Measurements from ENCODE around the gene IQCE. TPM values are rescaled to one million over a fixed set of nuclear protein-coding genes. Genes with fewer than 3 reads are reported as not detected.
A peak's percentile ranks its signal among the peaks of the same experiment; 100 is the strongest.

Gene IQCE
- total and polyA plus RNA-seq, 2 experiments from 2014 or later = 18.0 to 41.4 TPM

- Histone ChIP-seq H3K4me1 (ENCODE audit: low read depth) (no peaks in the 10 kb centered on the region), H3K9me3 (ENCODE audit: low read depth) (no peaks in the 10 kb centered on the region), H3K27me3 (peaks cover 39% of the 10 kb centered on the region), H3K27ac (no peak within 1 kb of the TSS), H3K36me3 (no peaks in the 10 kb centered on the region), H3K4me3 (peak within 1 kb of the TSS; percentile 22)
- DNase-seq (ENCODE audit: low read depth in 1 of 2, low spot score in 1 of 2) = peak; percentile 90 to 96
- TF ChIP-seq, protein P1, sequence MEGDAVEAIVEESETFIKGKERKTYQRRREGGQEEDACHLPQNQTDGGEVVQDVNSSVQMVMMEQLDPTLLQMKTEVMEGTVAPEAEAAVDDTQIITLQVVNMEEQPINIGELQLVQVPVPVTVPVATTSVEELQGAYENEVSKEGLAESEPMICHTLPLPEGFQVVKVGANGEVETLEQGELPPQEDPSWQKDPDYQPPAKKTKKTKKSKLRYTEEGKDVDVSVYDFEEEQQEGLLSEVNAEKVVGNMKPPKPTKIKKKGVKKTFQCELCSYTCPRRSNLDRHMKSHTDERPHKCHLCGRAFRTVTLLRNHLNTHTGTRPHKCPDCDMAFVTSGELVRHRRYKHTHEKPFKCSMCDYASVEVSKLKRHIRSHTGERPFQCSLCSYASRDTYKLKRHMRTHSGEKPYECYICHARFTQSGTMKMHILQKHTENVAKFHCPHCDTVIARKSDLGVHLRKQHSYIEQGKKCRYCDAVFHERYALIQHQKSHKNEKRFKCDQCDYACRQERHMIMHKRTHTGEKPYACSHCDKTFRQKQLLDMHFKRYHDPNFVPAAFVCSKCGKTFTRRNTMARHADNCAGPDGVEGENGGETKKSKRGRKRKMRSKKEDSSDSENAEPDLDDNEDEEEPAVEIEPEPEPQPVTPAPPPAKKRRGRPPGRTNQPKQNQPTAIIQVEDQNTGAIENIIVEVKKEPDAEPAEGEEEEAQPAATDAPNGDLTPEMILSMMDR (IDR thresholded peaks at IDR 0.05; ENCODE audit: low read depth, low read length) = no peak
Measured at GRCh38 chr7:2519119-2519930, 39.5 kb upstream of the IQCE start, which contains the start of gene LFNG. TSS of gene LFNG (plus strand) at chr7:2519774. CDS start at chr7:2519862, 88 bp downstream.

- Histone ChIP-seq H3K27me3 (peaks cover 39% of the 10 kb centered on the region), H3K27ac (no peak overlapping the region), H3K4me3 (peak overlapping the region; percentile 18), H3K4me1 (ENCODE audit: low read depth) (no peaks in the 10 kb centered on the region), H3K36me3 (no peaks in the 10 kb centered on the region), H3K9me3 (ENCODE audit: low read depth) (no peaks in the 10 kb centered on the region)
- TF ChIP-seq, protein P1 (IDR thresholded peaks at IDR 0.05; ENCODE audit: low read depth, low read length) = no peak
- DNase-seq (ENCODE audit: low read depth in 1 of 2, low spot score in 1 of 2) = peak in 1 of 2 donors; percentile 23
Measured at GRCh38 chr7:2520131-2520760, 38.5 kb upstream of the IQCE start.

GRCh38 chr7:2520761-2521290 lies 38.0 kb upstream of the IQCE start:
- no peaks in the 10 kb centered on the region for H3K4me1 ChIP-seq (ENCODE audit: low read depth)
- TF ChIP-seq, protein P1 (IDR thresholded peaks at IDR 0.05; ENCODE audit: low read depth, low read length) = no peak
- H3K27me3 ChIP-seq = peaks cover 39% of the 10 kb centered on the region
- no peak overlapping the region for H3K4me3 ChIP-seq
- H3K9me3 ChIP-seq (ENCODE audit: low read depth) = no peaks in the 10 kb centered on the region
- DNase-seq (ENCODE audit: low read depth in 1 of 2, low spot score in 1 of 2) = no peak
- no peaks in the 10 kb centered on the region for H3K36me3 ChIP-seq
- H3K27ac ChIP-seq = no peak overlapping the region

GRCh38 chr7:2521341-2521745 lies 37.4 kb upstream of the IQCE start:
- TF ChIP-seq, protein P1 (IDR thresholded peaks at IDR 0.05; ENCODE audit: low read depth, low read length) = no peak
- Histone ChIP-seq H3K4me3 (no peak overlapping the region), H3K27ac (no peak overlapping the region), H3K9me3 (ENCODE audit: low read depth) (no peaks in the 10 kb centered on the region), H3K36me3 (no peaks in the 10 kb centered on the region), H3K27me3 (peaks cover 39% of the 10 kb centered on the region), H3K4me1 (ENCODE audit: low read depth) (no peaks in the 10 kb centered on the region)
- no peak for DNase-seq (ENCODE audit: low read depth in 1 of 2, low spot score in 1 of 2)

- H3K4me3 ChIP-seq = no peak overlapping the region
- no peaks in the 10 kb centered on the region for H3K9me3 ChIP-seq (ENCODE audit: low read depth)
- no peaks in the 10 kb centered on the region for H3K36me3 ChIP-seq
- H3K27ac ChIP-seq = no peak overlapping the region
- no peaks in the 10 kb centered on the region for H3K4me1 ChIP-seq (ENCODE audit: low read depth)
- H3K27me3 ChIP-seq = peaks cover 35% of the 10 kb centered on the region
- TF ChIP-seq, protein P1 (IDR thresholded peaks at IDR 0.05; ENCODE audit: low read depth, low read length) = no peak
- DNase-seq (ENCODE audit: low read depth in 1 of 2, low spot score in 1 of 2) = peak in 1 of 2 donors; percentile 39
Measured at GRCh38 chr7:2521952-2522591, 36.7 kb upstream of the IQCE start.

Data from cardiac muscle cell (in vitro differentiated cells and primary cell).